Stomach (tissue), 4 donors: ENCODE measurements around the gene RBMS2.

ENCODE experiments used
- CTCF ChIP-seq, 7 experiments: fragments of 450-650 bp in 4 of 7; fragments of 200-600 bp in 3 of 7; sonication (generic) in 3 of 7; IDR thresholded peaks; one replicate each; pipeline ENCODE4 v1.5.1; 2016 to 2019; ENCODE audit warnings: antibody characterized with exemption in 7 of 7, control low read depth in 2 of 7, mild to moderate bottlenecking in 1 of 7
- EP300 ChIP-seq: sonication (generic); formaldehyde crosslinking; IDR thresholded peaks from one replicate; pipeline ENCODE4 v1.6.1; 2017; ENCODE audit warnings: antibody characterized with exemption
- POLR2AphosphoS5 ChIP-seq, 3 donors: sonication (generic); formaldehyde crosslinking; IDR thresholded peaks; one replicate each; pipeline ENCODE4 v1.6.1; 2016; ENCODE audit warnings: antibody characterized with exemption in 3 of 3

GRCh38 chr12:56571121-56571520, 49.5 kb downstream of the RBMS2 start:
- no peak for TF ChIP-seq CTCF (IDR thresholded peaks at IDR 0.05)
- TF ChIP-seq EP300: no peak
- no peak for TF ChIP-seq POLR2AphosphoS5 (IDR thresholded peaks at IDR 0.05)
